ENCODE data around the gene EHF. TPM values are rescaled to one million over a fixed set of nuclear protein-coding genes. Genes with fewer than 3 reads are reported as not detected.

EHF gene
- total and polyA plus RNA-seq, 9 donors = 0.07 to 2.2 (median 0.12) TPM; not detected in 4

DNA sequence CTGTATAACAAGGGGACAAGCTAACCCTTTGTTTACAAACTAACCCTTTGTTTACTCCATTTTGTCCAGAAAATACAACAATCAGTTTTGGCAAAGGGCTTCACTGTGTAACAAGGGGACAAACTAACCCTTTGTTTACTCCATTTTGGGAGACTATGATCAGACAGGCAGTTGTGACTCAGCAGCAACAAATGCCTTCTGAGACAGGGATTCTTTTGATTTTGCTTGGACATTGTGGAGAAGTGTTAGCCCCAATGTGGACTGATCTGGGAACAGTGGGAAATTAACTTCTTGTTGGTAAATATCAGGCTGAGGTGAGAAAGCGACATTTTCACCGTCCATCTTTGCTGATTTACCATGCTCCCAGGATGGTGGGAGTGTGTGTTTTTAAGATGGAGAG, 983 bp downstream of the EHF start:
- H3K27me3 ChIP-seq (ENCODE audit: control insufficient read depth, insufficient read depth, low read length) = no peaks in the 10 kb centered on the region
- 92% methylated on average over 2 of the region's 2 CpGs for WGBS (ENCODE audit: insufficient coverage)
- H3K27ac ChIP-seq (ENCODE audit: low read length) = no peak overlapping the region
- DNase-seq = no peak
- H3K9me3 ChIP-seq (replicated peaks; ENCODE audit: control insufficient read depth, low read depth, low read length) = no peaks in the 10 kb centered on the region
- H3K4me1 ChIP-seq (ENCODE audit: control insufficient read depth, insufficient read depth, low read length) = no peaks in the 10 kb centered on the region
- no peak overlapping the region for H3K4me3 ChIP-seq (ENCODE audit: low read length)
- no peaks in the 10 kb centered on the region for H3K36me3 ChIP-seq (ENCODE audit: control insufficient read depth, insufficient read depth, low read length)

DNA sequence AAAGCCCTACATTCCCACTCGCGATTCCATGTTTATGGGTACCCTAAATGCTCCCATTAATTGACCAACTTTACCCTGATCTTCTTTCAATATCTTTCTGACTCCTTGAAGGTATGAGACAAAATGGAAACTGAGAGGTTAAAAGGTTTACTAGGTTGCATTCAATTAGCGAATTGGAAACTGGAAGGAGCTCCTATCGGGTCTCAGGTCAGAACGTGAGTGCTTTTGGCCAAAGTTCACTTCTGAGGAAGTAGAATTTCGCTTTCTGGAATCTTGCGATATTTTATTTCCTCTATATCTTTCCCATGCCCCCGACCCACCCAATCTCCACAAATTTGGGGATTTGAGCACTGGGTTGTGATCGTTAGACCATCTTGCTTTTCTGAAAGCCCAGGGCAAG, 2.6 kb downstream of the EHF start:
- H3K27ac ChIP-seq (ENCODE audit: low read length) = no peak overlapping the region
- WGBS (ENCODE audit: insufficient coverage) = 70% methylated on average over 3 of the region's 9 CpGs
- no peaks in the 10 kb centered on the region for H3K4me1 ChIP-seq (ENCODE audit: control insufficient read depth, insufficient read depth, low read length)
- no peaks in the 10 kb centered on the region for H3K27me3 ChIP-seq (ENCODE audit: control insufficient read depth, insufficient read depth, low read length)
- no peaks in the 10 kb centered on the region for H3K9me3 ChIP-seq (replicated peaks; ENCODE audit: control insufficient read depth, low read depth, low read length)
- no peak overlapping the region for H3K4me3 ChIP-seq (ENCODE audit: low read length)
- DNase-seq = no peak
- H3K36me3 ChIP-seq (ENCODE audit: control insufficient read depth, insufficient read depth, low read length) = no peaks in the 10 kb centered on the region

DNA sequence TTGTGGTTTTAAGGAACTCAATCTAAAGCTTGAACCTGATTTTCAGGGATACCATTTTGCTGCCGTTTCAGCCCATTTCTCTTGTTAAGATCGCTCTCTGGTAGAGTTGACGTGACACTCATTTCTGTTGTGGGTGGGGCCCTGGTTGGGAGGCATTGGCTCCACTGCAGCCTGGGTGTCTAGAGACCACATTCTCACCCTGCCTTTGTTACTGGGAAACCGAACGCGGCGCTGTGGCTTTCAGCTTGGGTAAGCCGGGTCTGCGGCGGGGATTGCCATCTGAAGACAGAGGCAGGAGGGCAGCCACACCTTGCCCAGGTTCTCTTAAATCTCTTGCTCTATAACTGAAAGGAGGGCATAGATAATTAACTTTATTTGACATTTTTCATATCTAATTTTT, 3.2 kb downstream of the EHF start:
- no peak for DNase-seq
- Histone ChIP-seq H3K27me3 (ENCODE audit: control insufficient read depth, insufficient read depth, low read length) (no peaks in the 10 kb centered on the region), H3K9me3 (replicated peaks; ENCODE audit: control insufficient read depth, low read depth, low read length) (no peaks in the 10 kb centered on the region), H3K36me3 (ENCODE audit: control insufficient read depth, insufficient read depth, low read length) (no peaks in the 10 kb centered on the region), H3K4me3 (ENCODE audit: low read length) (no peak overlapping the region), H3K4me1 (ENCODE audit: control insufficient read depth, insufficient read depth, low read length) (no peaks in the 10 kb centered on the region), H3K27ac (ENCODE audit: low read length) (no peak overlapping the region)
- 92% methylated on average over 3 of the region's 10 CpGs for WGBS (ENCODE audit: insufficient coverage)

DNA sequence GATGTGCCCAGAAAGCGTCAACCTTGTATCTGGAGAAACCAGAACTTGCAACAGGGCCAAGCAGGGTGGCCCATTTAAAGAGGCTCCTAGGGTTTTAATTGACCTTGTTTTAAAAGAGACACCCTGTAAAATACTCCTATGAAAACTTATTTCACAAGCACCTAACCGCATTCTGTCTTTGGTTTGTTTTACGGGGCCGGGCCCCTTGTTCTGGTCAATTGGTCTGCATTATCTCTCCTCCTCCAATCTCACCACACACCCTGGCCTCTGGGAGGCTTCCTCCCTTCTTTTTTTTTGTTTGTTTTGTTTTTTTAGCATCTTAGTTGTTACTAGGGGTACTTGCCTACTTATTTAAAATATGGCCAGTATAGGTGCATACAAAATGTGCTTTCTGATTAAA, 4.7 kb downstream of the EHF start:
- WGBS (ENCODE audit: insufficient coverage) = 100% methylated on average over 2 of the region's 4 CpGs
- Histone ChIP-seq H3K4me1 (ENCODE audit: control insufficient read depth, insufficient read depth, low read length) (no peaks in the 10 kb centered on the region), H3K9me3 (replicated peaks; ENCODE audit: control insufficient read depth, low read depth, low read length) (no peaks in the 10 kb centered on the region), H3K4me3 (ENCODE audit: low read length) (no peak overlapping the region), H3K27me3 (ENCODE audit: control insufficient read depth, insufficient read depth, low read length) (no peaks in the 10 kb centered on the region), H3K36me3 (ENCODE audit: control insufficient read depth, insufficient read depth, low read length) (no peaks in the 10 kb centered on the region), H3K27ac (ENCODE audit: low read length) (no peak overlapping the region)
- DNase-seq = no peak

DNA sequence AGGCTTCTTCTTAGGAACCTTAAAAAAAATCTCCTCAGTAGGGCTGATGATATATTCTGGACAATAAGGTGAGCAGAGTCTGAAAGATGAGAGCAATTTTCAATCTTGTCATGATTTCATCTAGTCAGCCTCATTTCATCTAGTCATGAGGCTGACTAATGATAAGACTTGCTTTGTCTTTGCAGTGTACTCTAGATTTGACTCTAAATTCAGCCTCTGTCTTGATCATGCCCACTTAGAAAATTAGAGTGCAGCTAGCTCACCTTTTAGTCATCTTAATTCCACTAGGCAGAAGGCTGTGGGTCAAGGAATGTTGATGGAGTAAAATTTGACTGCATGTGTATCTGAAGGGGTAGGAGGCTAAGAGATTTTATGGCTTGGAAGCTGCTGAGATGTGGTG, 5.5 kb downstream of the EHF start:
- Histone ChIP-seq H3K27me3 (ENCODE audit: control insufficient read depth, insufficient read depth, low read length) (no peaks in the 10 kb centered on the region), H3K36me3 (ENCODE audit: control insufficient read depth, insufficient read depth, low read length) (no peaks in the 10 kb centered on the region), H3K9me3 (replicated peaks; ENCODE audit: control insufficient read depth, low read depth, low read length) (no peaks in the 10 kb centered on the region), H3K27ac (ENCODE audit: low read length) (no peak overlapping the region), H3K4me1 (ENCODE audit: control insufficient read depth, insufficient read depth, low read length) (no peaks in the 10 kb centered on the region), H3K4me3 (ENCODE audit: low read length) (no peak overlapping the region)
- DNase-seq = no peak

DNA sequence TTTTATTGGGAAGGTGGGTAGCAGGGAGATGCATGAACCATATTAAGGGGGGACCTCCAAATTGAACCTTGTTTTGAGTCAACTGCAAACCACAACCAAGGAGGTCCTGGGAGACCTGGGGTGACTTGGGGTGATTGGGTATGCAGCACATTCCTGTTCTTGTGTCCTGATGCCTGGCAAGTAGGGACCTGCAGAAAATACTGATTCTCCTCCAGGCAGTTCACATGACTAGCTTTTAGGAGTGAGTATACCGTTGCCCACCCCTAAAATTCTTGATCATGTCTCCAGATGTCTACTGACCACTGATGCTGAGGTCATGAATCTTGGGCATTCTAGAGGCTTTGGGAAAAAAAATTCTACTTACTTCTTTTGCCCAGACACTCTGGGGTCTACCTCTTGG, 6.3 kb downstream of the EHF start:
- Histone ChIP-seq H3K27ac (ENCODE audit: low read length) (no peak overlapping the region), H3K4me1 (ENCODE audit: control insufficient read depth, insufficient read depth, low read length) (peaks cover 6% of the 10 kb centered on the region), H3K4me3 (ENCODE audit: low read length) (no peak overlapping the region), H3K36me3 (ENCODE audit: control insufficient read depth, insufficient read depth, low read length) (no peaks in the 10 kb centered on the region), H3K27me3 (ENCODE audit: control insufficient read depth, insufficient read depth, low read length) (no peaks in the 10 kb centered on the region), H3K9me3 (replicated peaks; ENCODE audit: control insufficient read depth, low read depth, low read length) (no peaks in the 10 kb centered on the region)
- WGBS (ENCODE audit: insufficient coverage) = no CpG with 5 or more reads among the region's 1 CpG
- no peak for DNase-seq

DNA sequence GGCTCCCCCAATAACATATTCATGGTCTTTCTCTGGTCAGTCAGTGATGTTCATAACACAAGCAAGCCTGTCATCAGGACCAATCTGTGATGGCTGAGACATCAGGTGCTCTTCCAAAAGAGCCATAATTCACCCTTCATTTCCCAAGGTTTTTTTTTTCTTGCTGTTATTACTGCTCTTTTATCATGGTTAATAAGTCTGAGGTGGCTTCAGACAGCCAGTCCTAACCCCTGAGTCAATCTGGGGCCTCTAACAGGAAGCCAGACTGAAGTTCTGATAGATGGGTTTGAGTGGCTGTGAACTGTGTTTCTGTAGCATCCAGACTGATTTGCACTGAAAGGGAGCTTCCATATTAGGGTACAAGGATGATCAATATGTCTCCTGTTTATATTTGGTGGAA, 8.8 kb downstream of the EHF start:
- no peak for DNase-seq
- Histone ChIP-seq H3K4me1 (ENCODE audit: control insufficient read depth, insufficient read depth, low read length) (peaks cover 9% of the 10 kb centered on the region), H3K4me3 (ENCODE audit: low read length) (no peak overlapping the region), H3K27ac (ENCODE audit: low read length) (no peak overlapping the region), H3K9me3 (replicated peaks; ENCODE audit: control insufficient read depth, low read depth, low read length) (no peaks in the 10 kb centered on the region), H3K27me3 (ENCODE audit: control insufficient read depth, insufficient read depth, low read length) (no peaks in the 10 kb centered on the region), H3K36me3 (ENCODE audit: control insufficient read depth, insufficient read depth, low read length) (no peaks in the 10 kb centered on the region)

DNA sequence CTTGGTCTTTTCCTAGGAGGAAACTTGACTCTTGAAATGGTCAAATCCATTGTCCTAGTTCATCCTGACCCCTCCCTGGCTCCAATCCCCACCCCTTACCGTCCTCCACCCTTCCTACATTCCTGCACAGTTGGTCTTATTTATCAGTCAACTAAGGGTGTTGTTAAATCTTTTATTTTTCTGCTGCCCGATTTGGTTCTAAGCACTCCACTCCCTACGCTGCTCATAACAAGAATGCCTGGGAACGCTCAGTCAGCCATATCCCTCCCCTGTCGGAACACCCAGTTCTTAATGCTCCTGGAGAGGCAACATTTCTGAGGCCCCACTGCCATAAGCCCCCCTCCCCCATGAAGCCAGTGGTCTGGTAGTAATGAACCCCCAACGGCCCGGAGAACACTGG, 9.7 kb downstream of the EHF start:
- WGBS (ENCODE audit: insufficient coverage) = no CpG with 5 or more reads among the region's 7 CpGs
- Histone ChIP-seq H3K27me3 (ENCODE audit: control insufficient read depth, insufficient read depth, low read length) (no peaks in the 10 kb centered on the region), H3K36me3 (ENCODE audit: control insufficient read depth, insufficient read depth, low read length) (no peaks in the 10 kb centered on the region), H3K27ac (ENCODE audit: low read length) (no peak overlapping the region), H3K9me3 (replicated peaks; ENCODE audit: control insufficient read depth, low read depth, low read length) (no peaks in the 10 kb centered on the region), H3K4me1 (ENCODE audit: control insufficient read depth, insufficient read depth, low read length) (peaks cover 9% of the 10 kb centered on the region), H3K4me3 (ENCODE audit: low read length) (no peak overlapping the region)
- no peak for DNase-seq

DNA sequence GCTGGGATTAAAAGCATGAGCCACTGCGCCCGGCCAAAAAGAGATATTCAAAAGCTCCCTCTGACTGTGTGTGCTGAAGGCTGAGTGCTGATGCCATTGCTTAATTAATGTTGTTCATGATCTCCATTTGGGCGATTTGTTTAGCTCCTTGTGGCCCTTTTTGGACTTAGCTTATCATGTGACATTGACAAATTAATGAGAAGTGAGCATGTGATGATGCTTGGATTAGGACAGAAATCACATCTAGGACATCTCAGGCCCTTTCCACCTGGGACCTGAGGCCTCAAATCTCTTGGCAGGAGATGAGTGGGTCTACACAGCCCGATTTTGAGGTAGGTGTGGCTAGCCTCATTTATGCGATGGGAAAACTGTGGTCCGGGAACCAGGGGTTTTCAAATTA, 10.4 kb downstream of the EHF start:
- no peak overlapping the region for H3K27ac ChIP-seq (ENCODE audit: low read length)
- 96% methylated on average over 4 of the region's 6 CpGs for WGBS (ENCODE audit: insufficient coverage)
- no peak for DNase-seq
- H3K4me1 ChIP-seq (ENCODE audit: control insufficient read depth, insufficient read depth, low read length) = peaks cover 9% of the 10 kb centered on the region
- no peaks in the 10 kb centered on the region for H3K9me3 ChIP-seq (replicated peaks; ENCODE audit: control insufficient read depth, low read depth, low read length)
- H3K27me3 ChIP-seq (ENCODE audit: control insufficient read depth, insufficient read depth, low read length) = no peaks in the 10 kb centered on the region
- no peak overlapping the region for H3K4me3 ChIP-seq (ENCODE audit: low read length)
- H3K36me3 ChIP-seq (ENCODE audit: control insufficient read depth, insufficient read depth, low read length) = no peaks in the 10 kb centered on the region

DNA sequence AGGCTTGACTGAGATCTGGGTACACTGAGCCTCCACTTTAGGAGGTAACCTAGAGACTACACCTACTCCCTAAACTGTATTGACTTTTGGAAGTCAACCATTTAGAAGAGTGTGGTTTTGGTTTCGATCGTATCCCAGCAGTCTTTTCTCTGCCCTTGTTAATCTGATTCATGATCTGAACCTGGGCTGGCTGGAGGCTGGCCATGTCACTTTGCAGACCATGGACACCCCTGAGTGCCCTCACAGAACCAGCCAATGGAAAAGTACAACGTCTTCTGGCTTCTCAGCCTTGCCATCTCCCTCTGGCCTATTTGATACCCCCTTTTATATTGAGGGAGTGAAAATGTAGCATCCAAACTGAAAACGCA, 10.8 kb downstream of the EHF start:
- no peaks in the 10 kb centered on the region for H3K27me3 ChIP-seq (ENCODE audit: control insufficient read depth, insufficient read depth, low read length)
- H3K4me3 ChIP-seq (ENCODE audit: low read length) = no peak overlapping the region
- no peaks in the 10 kb centered on the region for H3K36me3 ChIP-seq (ENCODE audit: control insufficient read depth, insufficient read depth, low read length)
- H3K9me3 ChIP-seq (replicated peaks; ENCODE audit: control insufficient read depth, low read depth, low read length) = no peaks in the 10 kb centered on the region
- DNase-seq = no peak
- WGBS (ENCODE audit: insufficient coverage) = no CpG with 5 or more reads among the region's 4 CpGs
- H3K4me1 ChIP-seq (ENCODE audit: control insufficient read depth, insufficient read depth, low read length) = peaks cover 9% of the 10 kb centered on the region
- H3K27ac ChIP-seq (ENCODE audit: low read length) = no peak overlapping the region

DNA sequence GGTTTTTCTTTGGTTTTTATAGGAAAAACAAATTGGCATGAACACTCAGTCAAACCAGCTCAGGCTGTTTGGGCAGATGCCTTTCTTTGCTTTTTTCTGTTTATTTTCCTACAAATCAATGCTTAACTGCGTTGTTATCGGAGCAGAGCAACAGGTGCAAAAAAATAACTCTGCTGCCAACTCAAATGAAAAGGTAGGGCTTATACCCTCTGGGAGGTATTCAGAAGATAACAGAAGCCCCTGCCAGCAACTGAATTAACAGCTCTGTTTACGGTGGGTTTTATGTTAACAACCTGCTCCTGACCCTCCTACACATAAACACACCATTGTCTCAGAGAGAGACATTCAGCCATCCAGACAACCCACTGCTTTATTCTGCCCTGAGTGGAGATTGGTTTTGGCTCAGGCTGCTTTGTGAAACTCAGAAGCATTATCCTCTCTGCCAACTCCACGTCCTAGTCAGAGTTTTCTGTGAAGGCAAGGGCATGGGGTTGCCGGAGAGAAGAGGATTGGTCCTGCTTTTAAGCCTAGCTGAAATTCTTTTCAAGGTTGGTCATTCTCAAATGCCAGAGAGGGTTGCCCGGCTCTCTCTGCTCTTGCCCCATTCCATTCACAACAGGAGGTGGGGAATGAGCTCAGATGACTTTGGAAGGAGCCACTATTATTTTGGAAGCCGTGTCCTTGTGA, 11.4 kb downstream of the EHF start:
- H3K4me1 ChIP-seq (ENCODE audit: control insufficient read depth, insufficient read depth, low read length) = peaks cover 9% of the 10 kb centered on the region
- WGBS (ENCODE audit: insufficient coverage) = no CpG with 5 or more reads among the region's 7 CpGs
- no peak overlapping the region for H3K27ac ChIP-seq (ENCODE audit: low read length)
- no peaks in the 10 kb centered on the region for H3K36me3 ChIP-seq (ENCODE audit: control insufficient read depth, insufficient read depth, low read length)
- H3K27me3 ChIP-seq (ENCODE audit: control insufficient read depth, insufficient read depth, low read length) = no peaks in the 10 kb centered on the region
- DNase-seq = peak; percentile 47
- H3K9me3 ChIP-seq (replicated peaks; ENCODE audit: control insufficient read depth, low read depth, low read length) = no peaks in the 10 kb centered on the region
- no peak overlapping the region for H3K4me3 ChIP-seq (ENCODE audit: low read length)
